Posterior vena cava (tissue), 2 donors: ENCODE results near the gene NACC1. TPM values are rescaled to one million over a fixed set of nuclear protein-coding genes. Genes with fewer than 3 reads are reported as not detected.
A peak's percentile ranks its signal among the peaks of the same experiment; 100 is the strongest.

Experiments
- DNase-seq: peaks from one replicate; pipeline ENCODE4 v3.0.0-alpha.2; 2020; ENCODE audit warnings: low spot score
- intact Hi-C, 2 donors: fragments of 100-400 bp; cut with DNase I; formaldehyde crosslinking; loops; one replicate each; pipeline versions ENCODE4 v1.14.1 to v1.14.2; 2022 to 2023
- total RNA-seq, 2 donors: library from RNA; stranded (reverse); fragmentation: NEBNext Ultra II Directional; extraction: Animal tissue kit (Norgen Biotek cat#: 25700); gene quantifications; one replicate each; pipeline ENCODE4 v1.2.1, GENCODE V29; 2021
- donor health status: DM: yes; HTN: yes; CAD: no.
- donor health status: DM: yes; HTN: yes; CAD: no.

Gene NACC1
- total RNA-seq, 2 donors from 2014 or later, result 37.6 to 39.7 TPM

- intact Hi-C loops, result no loop called here
- DNase-seq, result peak; percentile 62
Measured at GRCh38 chr19:13115936-13116281, 2.2 kb upstream of the NACC1 start.

GRCh38 chr19:13116282-13117175, 1.5 kb upstream of the NACC1 start, which contains the start of gene TRMT1:
Gene TRMT1 (minus strand): TSS chr19:13116740. CDS start chr19:13116399, 341 bp downstream.
- intact Hi-C loops, result no loop called here

GRCh38 chr19:13117176-13117771, 790 bp upstream of the NACC1 start:
- intact Hi-C loops, result no loop called here
- DNase-seq, result no peak

More at GRCh38 chr19:13116282-13117175, 1.5 kb upstream of the NACC1 start, which contains the start of gene TRMT1:
- DNase-seq, result peak; percentile 98

- intact Hi-C loops, result no loop called here
- DNase-seq, result no peak
Measured at GRCh38 chr19:13118424-13119193, 545 bp downstream of the NACC1 start.

GRCh38 chr19:13119627-13120026, 1.6 kb downstream of the NACC1 start:
- intact Hi-C loops, result no loop called here

GRCh38 chr19:13120031-13120430, 2.0 kb downstream of the NACC1 start:
- intact Hi-C loops, result no loop called here
- DNase-seq, result no peak

More at GRCh38 chr19:13119627-13120026, 1.6 kb downstream of the NACC1 start:
- no peak for DNase-seq

GRCh38 chr19:13120817-13121216, 2.8 kb downstream of the NACC1 start:
- DNase-seq, result no peak
- intact Hi-C loops, result no loop called here

GRCh38 chr19:13121551-13122274, 3.6 kb downstream of the NACC1 start:
- intact Hi-C loops, result no loop called here
- no peak for DNase-seq

GRCh38 chr19:13122275-13122878, 4.3 kb downstream of the NACC1 start:
- intact Hi-C loops, result no loop called here
- DNase-seq, result no peak

GRCh38 chr19:13122980-13123957, 5.2 kb downstream of the NACC1 start:
- intact Hi-C loops, result no loop called here
- DNase-seq, result no peak

- DNase-seq, result no peak
- intact Hi-C loops, result no loop called here
Measured at GRCh38 chr19:13127051-13127450, 9.0 kb downstream of the NACC1 start.

GRCh38 chr19:13127811-13128575, 9.9 kb downstream of the NACC1 start:
- intact Hi-C loops, result no loop called here
- no peak for DNase-seq

GRCh38 chr19:13128583-13128982, 10.5 kb downstream of the NACC1 start:
- no peak for DNase-seq
- intact Hi-C loops, result no loop called here

- intact Hi-C loops, result no loop called here
- DNase-seq, result no peak
Measured at GRCh38 chr19:13129384-13129783, 11.3 kb downstream of the NACC1 start.

GRCh38 chr19:13130886-13131490, 12.9 kb downstream of the NACC1 start:
- DNase-seq, result no peak
- intact Hi-C loops, result no loop called here

GRCh38 chr19:13132471-13133180, 14.6 kb downstream of the NACC1 start:
- no peak for DNase-seq
- intact Hi-C loops, result no loop called here
